GM23248 (cell line): ENCODE measurements around the gene ZNF543. TPM values are rescaled to one million over a fixed set of nuclear protein-coding genes. Genes with fewer than 3 reads are reported as not detected.

Experiments
- DNase-seq: peaks from one replicate; pipeline ENCODE4 v3.0.0-alpha.2; 2015
- H2AFZ ChIP-seq: fragments of 200-600 bp; sonication (generic); 2 replicates; pipeline ENCODE4 v1.6.1; 2016; ENCODE audit warnings: antibody characterized with exemption
- H3F3A ChIP-seq: fragments of 200-600 bp; sonication (generic); 2 replicates; pipeline ENCODE4 v1.6.1; 2016; ENCODE audit warnings: mild to moderate bottlenecking, antibody characterized with exemption, mixed run types; ENCODE audit not compliant: insufficient read depth
- H3K27ac ChIP-seq: fragments of 200-600 bp; sonication (generic); 2 replicates; pipeline ENCODE4 v1.5.1; 2016; ENCODE audit warnings: mild to moderate bottlenecking
- H3K27me3 ChIP-seq: fragments of 200-600 bp; sonication (generic); replicated peaks from 2 replicates; pipeline ENCODE4 v1.6.1; 2016; ENCODE audit warnings: mild to moderate bottlenecking; ENCODE audit not compliant: insufficient read depth
- H3K36me3 ChIP-seq: fragments of 200-600 bp; sonication (generic); 2 replicates; pipeline ENCODE4 v1.6.1; 2016; ENCODE audit warnings: low read depth, mild to moderate bottlenecking
- H3K4me1 ChIP-seq: fragments of 200-600 bp; sonication (generic); 2 replicates; pipeline ENCODE4 v1.6.1; 2016; ENCODE audit warnings: mild to moderate bottlenecking; ENCODE audit not compliant: insufficient read depth
- H3K4me2 ChIP-seq: fragments of 200-600 bp; sonication (generic); one replicate; pipeline ENCODE4 v1.6.1; 2016; ENCODE audit warnings: mild to moderate bottlenecking; ENCODE audit not compliant: unreplicated experiment
- H3K4me3 ChIP-seq: fragments of 200-600 bp; sonication (generic); 2 replicates; pipeline ENCODE4 v1.5.1; 2016; ENCODE audit warnings: mild to moderate bottlenecking
- H3K79me2 ChIP-seq: fragments of 200-600 bp; sonication (generic); 2 replicates; pipeline ENCODE4 v1.6.1; 2016; ENCODE audit warnings: mild to moderate bottlenecking; ENCODE audit not compliant: insufficient read depth
- H3K9ac ChIP-seq: fragments of 200-600 bp; sonication (generic); 2 replicates; pipeline ENCODE4 v1.6.1; 2016; ENCODE audit warnings: mild to moderate bottlenecking
- H3K9me2 ChIP-seq: fragments of 200-600 bp; sonication (generic); 2 replicates; pipeline ENCODE4 v1.6.1; 2016; ENCODE audit warnings: mixed run types, mild to moderate bottlenecking, moderate library complexity; ENCODE audit not compliant: insufficient read depth
- H3K9me3 ChIP-seq: fragments of 200-600 bp; sonication (generic); one replicate; pipeline ENCODE4 v1.6.1; 2017; ENCODE audit warnings: low read depth
- H4K20me1 ChIP-seq: fragments of 200-600 bp; sonication (generic); 2 replicates; pipeline ENCODE4 v1.6.0; 2016; ENCODE audit not compliant: insufficient read depth
- EZH2 ChIP-seq: fragments of 200-600 bp; sonication (generic); IDR thresholded peaks from 2 replicates; pipeline ENCODE4 v1.6.1; 2018; ENCODE audit warnings: antibody characterized with exemption, mild to moderate bottlenecking; ENCODE audit not compliant: insufficient read depth, poor library complexity, severe bottlenecking
- EZH2phosphoT487 ChIP-seq: fragments of 200-600 bp; sonication (generic); IDR thresholded peaks from 2 replicates; pipeline ENCODE4 v1.6.1; 2018; ENCODE audit warnings: antibody characterized with exemption, moderate library complexity, mild to moderate bottlenecking, low read depth; ENCODE audit not compliant: insufficient read depth
- WGBS, 2 experiments: methylation state at CpG; one replicate each; pipeline ENCODE4 v1.1.6; 2015 to 2017; ENCODE audit warnings: low lambda C conversion rate in 2 of 2, low coverage in 1 of 2; ENCODE audit errors: missing lambda C conversion rate in 2 of 2; 5-methylcytosine and 5-hydroxymethylcytosine counted together
- in situ Hi-C: fragments of 300-500 bp; cut with MboI; formaldehyde crosslinking; loops from 2 replicates; pipeline ENCODE4 v1.15.0; 2020
- polyA plus RNA-seq: library from polyadenylated mRNA; unstranded; fragments of >200 nt; fragmentation: Nextera tagmentation; extraction: Ambion mirVana; gene quantifications from 2 replicates; pipeline ENCODE4 v1.2.1, GENCODE V29; 2016
- total RNA-seq: library from RNA; depleted of rRNA; stranded (reverse); fragments of >200 nt; shearing (Covaris generic); gene quantifications from 2 replicates; pipeline ENCODE4 v1.2.3, GENCODE V29; 2014; rRNA removed

Gene ZNF543
- total and polyA plus RNA-seq, 2 experiments from 2014 or later = 1.7 to 8.0 TPM

GRCh38 chr19:57377498-57378146 is 57.4 kb downstream of the ZNF543 start:
- H3K4me2 ChIP-seq = no peak overlapping the region
- TF ChIP-seq EZH2phosphoT487 (no peak), EZH2 (no peak)
- no peak overlapping the region for H3K9ac ChIP-seq
- H3K36me3 ChIP-seq = peaks cover 25% of the 10 kb centered on the region
- no peaks in the 10 kb centered on the region for H4K20me1 ChIP-seq
- no peak overlapping the region for H2AFZ ChIP-seq
- WGBS, 2 experiments = 90 to 94% methylated on average over 3 of the region's 3 CpGs
- no peaks in the 10 kb centered on the region for H3K27me3 ChIP-seq
- no peaks in the 10 kb centered on the region for H3K4me1 ChIP-seq
- no peak overlapping the region for H3K27ac ChIP-seq
- no peaks in the 10 kb centered on the region for H3K9me3 ChIP-seq
- H3F3A ChIP-seq = 0 out of 2 replicates have a peak, but pooled peaks cover 8% of the 10 kb centered on the region
- H3K4me3 ChIP-seq = no peak overlapping the region
- in situ Hi-C loops = no loop called here
- DNase-seq = no peak
- no peaks in the 10 kb centered on the region for H3K79me2 ChIP-seq
- no peaks in the 10 kb centered on the region for H3K9me2 ChIP-seq

Other genes starting within 250 kb of the ZNF543 start
- not detected in 2 replicates for gene USP29, start 200.5 kb upstream of the ZNF543 start, total RNA-seq
- gene USP29, start 200.5 kb upstream of the ZNF543 start, polyA plus RNA-seq = not detected in 2 replicates
- not detected in 2 replicates for gene ZIM3, start 175.3 kb upstream of the ZNF543 start, total RNA-seq
- not detected in 2 replicates for gene ZIM3, start 175.3 kb upstream of the ZNF543 start, polyA plus RNA-seq
- gene DUXA, start 153.0 kb upstream of the ZNF543 start, total RNA-seq = not detected in 2 replicates
- not detected in 2 replicates for gene DUXA, start 153.0 kb upstream of the ZNF543 start, polyA plus RNA-seq
- gene ZNF264, start 129.0 kb upstream of the ZNF543 start, total RNA-seq = 15.8 and 23.5 TPM in 2 replicates
- 3.4 and 3.8 TPM in 2 replicates for gene ZNF264, start 129.0 kb upstream of the ZNF543 start, polyA plus RNA-seq
- 0.25 and 1.3 TPM in 2 replicates for gene AURKC, start 89.4 kb upstream of the ZNF543 start, total RNA-seq
- 0.23 and 0.43 TPM in 2 replicates for gene AURKC, start 89.4 kb upstream of the ZNF543 start, polyA plus RNA-seq
- gene ZNF805, start 79.8 kb upstream of the ZNF543 start, total RNA-seq = 15.8 and 15.9 TPM in 2 replicates
- 2.1 and 3.2 TPM in 2 replicates for gene ZNF805, start 79.8 kb upstream of the ZNF543 start, polyA plus RNA-seq
- 49.3 and 59.9 TPM in 2 replicates for gene ZNF460, start 40.0 kb upstream of the ZNF543 start, total RNA-seq
- gene ZNF460, start 40.0 kb upstream of the ZNF543 start, polyA plus RNA-seq = 7.6 and 8.5 TPM in 2 replicates
- gene ZNF304, start 30.8 kb downstream of the ZNF543 start, total RNA-seq = 7.8 and 8.7 TPM in 2 replicates
- 4.2 and 4.8 TPM in 2 replicates for gene ZNF304, start 30.8 kb downstream of the ZNF543 start, polyA plus RNA-seq
- 9.2 and 21.6 TPM in 2 replicates for gene TRAPPC2B, start 43.1 kb downstream of the ZNF543 start, total RNA-seq
- gene TRAPPC2B, start 43.1 kb downstream of the ZNF543 start, polyA plus RNA-seq = 30.3 and 33.0 TPM in 2 replicates
- 1.4 and 2.1 TPM in 2 replicates for gene ZNF547, start 43.1 kb downstream of the ZNF543 start, total RNA-seq
- 1.2 and 2.0 TPM in 2 replicates for gene ZNF547, start 43.1 kb downstream of the ZNF543 start, polyA plus RNA-seq
- 11.1 and 20.3 TPM in 2 replicates for gene ZNF548, start 69.4 kb downstream of the ZNF543 start, total RNA-seq
- 6.8 and 6.9 TPM in 2 replicates for gene ZNF548, start 69.4 kb downstream of the ZNF543 start, polyA plus RNA-seq
- gene ZNF17, start 90.7 kb downstream of the ZNF543 start, total RNA-seq = 4.8 and 19.9 TPM in 2 replicates
- 3.5 and 4.1 TPM in 2 replicates for gene ZNF17, start 90.7 kb downstream of the ZNF543 start, polyA plus RNA-seq
- 2.4 and 3.6 TPM in 2 replicates for gene ZNF749, start 114.9 kb downstream of the ZNF543 start, total RNA-seq
- gene ZNF749, start 114.9 kb downstream of the ZNF543 start, polyA plus RNA-seq = 15.8 and 17.5 TPM in 2 replicates
- gene VN1R1, start 136.7 kb downstream of the ZNF543 start, total RNA-seq = 0.32 and 1.5 TPM in 2 replicates
- gene VN1R1, start 136.7 kb downstream of the ZNF543 start, polyA plus RNA-seq = 0.58 and 0.68 TPM in 2 replicates
- 13.6 and 13.7 TPM in 2 replicates for gene ZNF772, start 157.1 kb downstream of the ZNF543 start, total RNA-seq
- gene ZNF772, start 157.1 kb downstream of the ZNF543 start, polyA plus RNA-seq = 4.1 and 5.8 TPM in 2 replicates
- gene ZNF419, start 167.3 kb downstream of the ZNF543 start, total RNA-seq = 13.9 and 29.0 TPM in 2 replicates
- gene ZNF419, start 167.3 kb downstream of the ZNF543 start, polyA plus RNA-seq = 7.5 and 8.7 TPM in 2 replicates
- gene ZNF773, start 179.5 kb downstream of the ZNF543 start, total RNA-seq = 33.7 and 41.0 TPM in 2 replicates
- 18.6 and 22.2 TPM in 2 replicates for gene ZNF773, start 179.5 kb downstream of the ZNF543 start, polyA plus RNA-seq
- gene ZNF549, start 206.9 kb downstream of the ZNF543 start, total RNA-seq = 3.5 and 5.6 TPM in 2 replicates
- gene ZNF549, start 206.9 kb downstream of the ZNF543 start, polyA plus RNA-seq = 3.5 and 4.2 TPM in 2 replicates
- 7.3 and 12.0 TPM in 2 replicates for gene ZNF550, start 239.4 kb downstream of the ZNF543 start, total RNA-seq
- 3.5 and 4.4 TPM in 2 replicates for gene ZNF550, start 239.4 kb downstream of the ZNF543 start, polyA plus RNA-seq